ENCODE data around the gene NFIX. TPM values are rescaled to one million over a fixed set of nuclear protein-coding genes. Genes with fewer than 3 reads are reported as not detected.
A peak's percentile ranks its signal among the peaks of the same experiment; 100 is the strongest.

NFIX gene
- total and polyA plus RNA-seq, 2 of the 13 experiments (the other 11 are each of a cell fraction or from before 2014, with no cell fraction given): 3.4 to 5.4 TPM

- TF ChIP-seq TEF (CRISPR knock-in tag; IDR thresholded peaks at IDR 0.05): no peak
- TF ChIP-seq RFX3 (CRISPR knock-in tag; IDR thresholded peaks at IDR 0.05): no peak
- no peak for TF ChIP-seq ZNF672 (CRISPR knock-in tag; IDR thresholded peaks at IDR 0.05)
- no peak for TF ChIP-seq SRSF1 (optimal IDR thresholded peaks at IDR 0.05; ENCODE audit: low read depth, low read length)
- peak; percentile 83 for TF ChIP-seq TARDBP (CRISPR knock-in tag; IDR thresholded peaks at IDR 0.05)
- no peak; the same call in 1 of the 2 replicates for TF ChIP-seq GFI1 (CRISPR knock-in tag; IDR thresholded peaks at IDR 0.05; ENCODE audit: borderline replicate concordance)
- TF ChIP-seq TCF7 (IDR thresholded peaks at IDR 0.05; ENCODE audit: low read depth): peak; percentile 96
- no peak for TF ChIP-seq ZNF282 (IDR thresholded peaks at IDR 0.05; ENCODE audit: partially characterized antibody)
- no peak for TF ChIP-seq ZNF576 (CRISPR knock-in tag; IDR thresholded peaks at IDR 0.05)
- TF ChIP-seq ZBTB21 (CRISPR knock-in tag; IDR thresholded peaks at IDR 0.05): no peak
- no peak for TF ChIP-seq SKIL (CRISPR knock-in tag; IDR thresholded peaks at IDR 0.05; ENCODE audit: borderline replicate concordance)
- no peak for TF ChIP-seq ZNF530 (CRISPR knock-in tag; IDR thresholded peaks at IDR 0.05; ENCODE audit: low read depth)
- peak; percentile 84; the same call in 1 of the 2 replicates for TF ChIP-seq HMGXB3 (CRISPR knock-in tag; IDR thresholded peaks at IDR 0.05; ENCODE audit: borderline replicate concordance)
- TF ChIP-seq ZNF644 (CRISPR knock-in tag; IDR thresholded peaks at IDR 0.05; ENCODE audit: low read depth): 0 out of 2 replicates have a peak, but pooled peaks have one; percentile 51
- no peak for TF ChIP-seq ZFP91 (CRISPR knock-in tag; IDR thresholded peaks at IDR 0.05; ENCODE audit: borderline replicate concordance)
- 0 out of 2 replicates have a peak, but pooled peaks have one; percentile 29 for TF ChIP-seq CREB1 (IDR thresholded peaks at IDR 0.05)
- peak; percentile 65; the same call in 1 of the 2 replicates for TF ChIP-seq CREB1 (CRISPR knock-in tag; IDR thresholded peaks at IDR 0.05)
- no peak for TF ChIP-seq DR1 (CRISPR knock-in tag; IDR thresholded peaks at IDR 0.05)
- TF ChIP-seq ZNF564 (CRISPR knock-in tag; IDR thresholded peaks at IDR 0.05): 0 out of 2 replicates have a peak, but pooled peaks have one; percentile 28
- TF ChIP-seq ZKSCAN5 (CRISPR knock-in tag; IDR thresholded peaks at IDR 0.05): no peak
Measured at GRCh38 chr19:13026462-13027370, 31.4 kb downstream of the NFIX start (continued).
